GM18502 (cell line): ENCODE data around the gene FITM1.

Source experiments
- ATAC-seq: cut with Tn5 transposase; IDR thresholded peaks from one replicate; pipeline ENCODE4 v1.9.1; 2021; ENCODE audit warnings: mild to moderate bottlenecking; ENCODE audit not compliant: unreplicated experiment, poor library complexity

FITM1 gene

GRCh38 chr14:24179294-24179960 lies 49.0 kb downstream of the FITM1 start:
- ATAC-seq: no peak

- ATAC-seq: no peak
These were observed 49.7 kb downstream of the FITM1 start for GRCh38 chr14:24179961-24180796.

DNA sequence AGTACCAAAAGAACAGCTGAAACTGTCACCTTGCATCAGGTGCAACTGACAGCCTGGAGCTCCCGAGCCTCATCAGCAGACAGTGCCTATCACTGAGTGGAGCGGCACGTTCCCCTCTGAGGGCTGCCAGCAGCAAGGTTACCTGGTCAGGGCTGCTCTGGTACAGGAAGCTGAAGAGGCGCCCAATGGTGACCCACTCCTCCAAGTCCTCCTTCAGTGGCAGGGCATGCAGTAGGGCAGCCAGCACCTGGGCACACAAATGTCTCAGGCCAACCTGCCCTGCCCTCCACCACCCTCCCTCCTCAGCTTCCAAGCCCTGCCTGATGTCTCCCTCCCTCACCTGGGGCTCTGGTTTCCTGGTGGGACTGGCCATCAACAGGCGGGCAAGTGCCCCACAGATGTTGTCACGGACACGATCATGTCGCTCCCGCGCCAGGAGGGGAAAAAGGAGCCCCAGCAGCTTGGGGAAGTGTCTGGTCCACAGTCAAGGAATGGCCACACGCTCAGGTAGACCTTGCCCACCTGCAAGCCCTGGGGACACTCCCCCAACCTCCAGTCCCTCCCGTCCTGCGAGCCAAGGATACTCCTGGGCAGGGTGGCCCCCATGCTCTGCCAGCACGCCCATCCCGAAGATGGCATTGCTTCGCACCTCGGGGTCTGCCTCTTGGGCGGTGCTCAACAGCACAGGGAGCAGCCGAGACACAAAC lies 51.1 kb downstream of the FITM1 start:
- ATAC-seq: no peak
